NCI-H345 treated with DMSO at 0.1 percent for 48 hours (cell line): ENCODE measurements around the gene FASTK.
"Not testable (repeated sequence)": the region's sequence is repeated elsewhere in the genome, so short reads cannot be mapped to it uniquely, and the experiment has no call there.

ENCODE experiments used
- DNase-seq: peaks from one replicate; lab custom pipeline; 2025; ENCODE audit not compliant: unreplicated experiment; lab: John Stamatoyannopoulos, UW

The FASTK gene

GRCh38 chr7:151032936-151033863, 47.4 kb downstream of the FASTK start:
- no peak for DNase-seq

GRCh38 chr7:151031011-151031410, 49.6 kb downstream of the FASTK start:
- no peak for DNase-seq

GRCh38 chr7:151028948-151029501, 51.6 kb downstream of the FASTK start:
- DNase-seq, result no peak

GRCh38 chr7:151028131-151028947, 52.3 kb downstream of the FASTK start, which contains the start of gene ABCB8:
ABCB8 (plus strand) TSS chr7:151028450; CDS start chr7:151028516, 66 bp downstream.
- DNase-seq, result peak; percentile 94

GRCh38 chr7:151027728-151028130, 52.9 kb downstream of the FASTK start:
- not testable (repeated sequence) for DNase-seq

GRCh38 chr7:151026771-151027727, 53.6 kb downstream of the FASTK start:
- DNase-seq, result not testable (repeated sequence)
